Neural progenitor cell (in vitro differentiated cells): ENCODE results near the gene EIF4G3. TPM values are rescaled to one million over a fixed set of nuclear protein-coding genes. Genes with fewer than 3 reads are reported as not detected.

Experiments used
- DNase-seq: peaks from one replicate; pipeline ENCODE4 v3.0.0-alpha.2; 2016; ENCODE audit warnings: low spot score
- H2AFZ ChIP-seq: fragments of 200-600 bp; sonication (generic); replicated peaks from 2 replicates; pipeline ENCODE4 v1.6.1; 2016; ENCODE audit warnings: antibody characterized with exemption
- H3F3A ChIP-seq: fragments of 200-600 bp; sonication (generic); 2 replicates; pipeline ENCODE4 v1.6.1; 2016; ENCODE audit warnings: antibody characterized with exemption, low read depth
- H3K27ac ChIP-seq: fragments of 200-600 bp; sonication (generic); 2 replicates; pipeline ENCODE4 v1.5.1; 2016; ENCODE audit warnings: mild to moderate bottlenecking
- H3K27me3 ChIP-seq: fragments of 200-600 bp; sonication (generic); 2 replicates; pipeline ENCODE4 v1.6.1; 2016; ENCODE audit warnings: mild to moderate bottlenecking, moderate library complexity
- H3K36me3 ChIP-seq: fragments of 200-600 bp; sonication (generic); 2 replicates; pipeline ENCODE4 v1.5.1; 2016
- H3K4me1 ChIP-seq: fragments of 200-600 bp; sonication (generic); 2 replicates; pipeline ENCODE4 v1.6.1; 2016; ENCODE audit warnings: mixed run types
- H3K4me2 ChIP-seq: fragments of 200-600 bp; sonication (generic); 2 replicates; pipeline ENCODE4 v1.6.1; 2016
- H3K4me3 ChIP-seq: fragments of 200-600 bp; sonication (generic); 2 replicates; pipeline ENCODE4 v1.5.1; 2016
- H3K79me2 ChIP-seq: fragments of 200-600 bp; sonication (generic); 2 replicates; pipeline ENCODE4 v1.6.1; 2016; ENCODE audit warnings: low read depth
- H3K9ac ChIP-seq: fragments of 200-600 bp; sonication (generic); 2 replicates; pipeline ENCODE4 v1.6.1; 2016
- H3K9me3 ChIP-seq: fragments of 200-600 bp; sonication (generic); 2 replicates; pipeline ENCODE4 v1.5.1; 2016; ENCODE audit warnings: low read depth
- H4K20me1 ChIP-seq: fragments of 200-600 bp; sonication (generic); 2 replicates; pipeline ENCODE4 v1.6.1; 2016; ENCODE audit warnings: low read depth
- H3K27ac Mint-ChIP-seq: 3 replicates; pipeline ENCODE4 v1.8.0; 2021; ENCODE audit warnings: mixed read lengths
- H3K27me3 Mint-ChIP-seq: 2 replicates; pipeline ENCODE4 v1.8.0; 2022; ENCODE audit warnings: low read depth, mild to moderate bottlenecking, inconsistent platforms, moderate library complexity, mixed read lengths; ENCODE audit not compliant: insufficient read depth
- H3K36me3 Mint-ChIP-seq: 3 replicates; pipeline ENCODE4 v1.8.0; 2021; ENCODE audit warnings: mixed read lengths
- H3K4me1 Mint-ChIP-seq: 3 replicates; pipeline ENCODE4 v1.8.0; 2021; ENCODE audit warnings: mixed read lengths
- H3K4me3 Mint-ChIP-seq: 3 replicates; pipeline ENCODE4 v1.8.0; 2021; ENCODE audit warnings: mild to moderate bottlenecking, moderate library complexity, mixed read lengths
- H3K9me3 Mint-ChIP-seq: 3 replicates; pipeline ENCODE4 v1.8.0; 2020; ENCODE audit warnings: mixed read lengths
- CTCF ChIP-seq: fragments of 200-600 bp; sonication (generic); IDR thresholded peaks from 2 replicates; pipeline ENCODE4 v1.5.1; 2017; ENCODE audit warnings: antibody characterized with exemption, mild to moderate bottlenecking
- EZH2 ChIP-seq: fragments of 200-600 bp; sonication (generic); IDR thresholded peaks from 2 replicates; pipeline ENCODE4 v1.6.1; 2017; ENCODE audit warnings: antibody characterized with exemption, mild to moderate bottlenecking, moderate library complexity
- EZH2phosphoT487 ChIP-seq: fragments of 200-600 bp; sonication (generic); IDR thresholded peaks from 2 replicates; pipeline ENCODE4 v1.6.1; 2017; ENCODE audit warnings: antibody characterized with exemption
- total RNA-seq: library from RNA; depleted of rRNA; stranded (reverse); fragments of >200 nt; gene quantifications from 2 replicates; pipeline ENCODE4 v1.2.3, GENCODE V29; 2015; ENCODE audit warnings: low replicate concordance

EIF4G3 gene
- total RNA-seq, 1 donor from 2014 or later = 73.4 TPM

DNA sequence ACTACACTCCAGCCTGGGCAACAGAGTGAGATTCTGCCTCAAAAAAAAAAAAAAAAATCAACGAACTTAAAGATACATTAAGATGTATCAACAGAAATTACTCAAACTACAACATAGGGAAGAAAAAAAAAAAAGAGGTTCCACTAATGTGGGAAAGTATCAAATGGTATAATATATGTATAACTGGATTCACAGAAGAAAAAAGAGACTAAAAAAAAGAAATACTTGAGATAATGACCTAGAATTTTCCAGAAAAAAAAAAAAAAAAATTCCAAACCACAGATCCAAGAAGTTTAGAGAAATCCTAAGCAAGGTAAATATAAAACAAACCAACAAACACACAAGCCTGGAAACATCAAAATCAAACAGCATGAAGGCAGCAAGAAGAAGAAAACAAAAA lies 45.5 kb downstream of the EIF4G3 start:
- Mint-ChIP-seq H3K4me1 (no peaks in the 10 kb centered on the region), H3K9me3 (peaks cover 6% of the 10 kb centered on the region), H3K27me3 (no peaks in the 10 kb centered on the region), H3K4me3 (no peak overlapping the region), H3K36me3 (peaks cover 43% of the 10 kb centered on the region), H3K27ac (no peak overlapping the region)
- no peak for DNase-seq
- Histone ChIP-seq H4K20me1 (peaks cover 14% of the 10 kb centered on the region), H3K4me1 (peaks cover 5% of the 10 kb centered on the region), H3K27me3 (no peaks in the 10 kb centered on the region), H3K4me2 (no peak overlapping the region), H3K36me3 (peaks cover 4% of the 10 kb centered on the region), H3K79me2 (peaks cover 92% of the 10 kb centered on the region), H3K27ac (no peak overlapping the region), H3F3A (peaks cover 8% of the 10 kb centered on the region), H2AFZ (no peak overlapping the region), H3K4me3 (no peak overlapping the region), H3K9me3 (no peaks in the 10 kb centered on the region), H3K9ac (no peak overlapping the region)
- TF ChIP-seq EZH2 = no peak
- TF ChIP-seq CTCF = no peak
- no peak for TF ChIP-seq EZH2phosphoT487

- Histone ChIP-seq H3K4me2 (no peak overlapping the region), H3K4me1 (peaks cover 5% of the 10 kb centered on the region), H3K27ac (no peak overlapping the region), H2AFZ (no peak overlapping the region), H3K79me2 (peaks cover 91% of the 10 kb centered on the region), H3K9ac (no peak overlapping the region), H3K4me3 (no peak overlapping the region), H3K9me3 (no peaks in the 10 kb centered on the region), H3K27me3 (no peaks in the 10 kb centered on the region), H4K20me1 (peaks cover 23% of the 10 kb centered on the region), H3K36me3 (peaks cover 4% of the 10 kb centered on the region), H3F3A (peaks cover 8% of the 10 kb centered on the region)
- Mint-ChIP-seq H3K4me3 (no peak overlapping the region), H3K27ac (no peak overlapping the region), H3K27me3 (no peaks in the 10 kb centered on the region), H3K9me3 (peaks cover 6% of the 10 kb centered on the region), H3K4me1 (no peaks in the 10 kb centered on the region), H3K36me3 (peaks cover 32% of the 10 kb centered on the region)
- TF ChIP-seq CTCF = no peak
- TF ChIP-seq EZH2phosphoT487 = no peak
- no peak for TF ChIP-seq EZH2
- DNase-seq = no peak
Observed at GRCh38 chr1:21129407-21129806, 47.3 kb downstream of the EIF4G3 start.

DNA sequence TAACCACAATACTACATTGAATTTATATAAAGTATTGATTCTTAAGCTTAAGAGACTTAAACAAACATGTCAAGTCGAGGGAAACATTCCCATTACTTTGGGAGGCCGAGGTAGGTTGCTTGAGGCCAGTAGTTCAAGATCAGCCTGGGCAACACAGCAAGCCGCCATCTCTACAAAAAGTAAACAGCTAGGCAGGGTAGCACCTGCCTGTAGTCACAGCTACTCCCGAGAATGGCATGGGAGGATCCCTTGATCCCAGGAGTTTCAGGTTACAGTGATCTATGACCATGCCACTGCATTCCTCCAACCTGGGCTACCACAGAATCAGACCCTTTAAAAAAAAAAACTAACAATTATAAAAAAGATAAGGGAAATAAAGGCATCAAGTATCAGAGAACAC lies 50.4 kb downstream of the EIF4G3 start:
- Histone ChIP-seq H3K9me3 (no peaks in the 10 kb centered on the region), H4K20me1 (peaks cover 34% of the 10 kb centered on the region), H3F3A (peaks cover 9% of the 10 kb centered on the region), H2AFZ (no peak overlapping the region), H3K4me2 (no peak overlapping the region), H3K27me3 (no peaks in the 10 kb centered on the region), H3K4me1 (peaks cover 5% of the 10 kb centered on the region), H3K4me3 (no peak overlapping the region), H3K79me2 (peaks cover 88% of the 10 kb centered on the region), H3K36me3 (peaks cover 2% of the 10 kb centered on the region), H3K9ac (no peak overlapping the region), H3K27ac (peak overlapping the region; percentile 42)
- Mint-ChIP-seq H3K9me3 (peaks cover 3% of the 10 kb centered on the region), H3K27me3 (no peaks in the 10 kb centered on the region), H3K36me3 (peaks cover 27% of the 10 kb centered on the region), H3K4me1 (peaks cover 2% of the 10 kb centered on the region), H3K27ac (no peak overlapping the region), H3K4me3 (no peak overlapping the region)
- TF ChIP-seq EZH2 (no peak), EZH2phosphoT487 (no peak), CTCF (no peak)
- DNase-seq = no peak
